Glutamatergic neuron (in vitro differentiated cells): ENCODE measurements around the gene ZNF248. TPM values are rescaled to one million over a fixed set of nuclear protein-coding genes. Genes with fewer than 3 reads are reported as not detected.
"Not testable (repeated sequence)": the region's sequence is repeated elsewhere in the genome, so short reads cannot be mapped to it uniquely, and the experiment has no call there.

Experiments used
- DNase-seq: peaks from one replicate; pipeline ENCODE4 v3.0.0; 2022
- H3K27ac Mint-ChIP-seq: one replicate; pipeline ENCODE4 v1.8.0; 2020; ENCODE audit warnings: mild to moderate bottlenecking, mixed read lengths, inconsistent platforms; ENCODE audit not compliant: unreplicated experiment
- H3K27me3 Mint-ChIP-seq: one replicate; pipeline ENCODE4 v1.8.0; 2020; ENCODE audit warnings: mild to moderate bottlenecking, moderate library complexity, mixed read lengths, inconsistent platforms; ENCODE audit not compliant: unreplicated experiment
- H3K36me3 Mint-ChIP-seq: one replicate; pipeline ENCODE4 v1.8.0; 2020; ENCODE audit warnings: mild to moderate bottlenecking, mixed read lengths, inconsistent platforms; ENCODE audit not compliant: unreplicated experiment
- H3K4me1 Mint-ChIP-seq: one replicate; pipeline ENCODE4 v1.8.0; 2020; ENCODE audit warnings: mild to moderate bottlenecking, low read depth, mixed read lengths, inconsistent platforms; ENCODE audit not compliant: unreplicated experiment
- H3K4me3 Mint-ChIP-seq: one replicate; pipeline ENCODE4 v1.8.0; 2020; ENCODE audit warnings: mild to moderate bottlenecking, mixed read lengths, inconsistent platforms; ENCODE audit not compliant: unreplicated experiment
- H3K9me3 Mint-ChIP-seq: one replicate; pipeline ENCODE4 v1.8.0; 2020; ENCODE audit warnings: mild to moderate bottlenecking, moderate library complexity, mixed read lengths, inconsistent platforms; ENCODE audit not compliant: unreplicated experiment
- CTCF ChIP-seq: fragments of 200-600 bp; sonication (generic); IDR thresholded peaks from one replicate; pipeline ENCODE4 v1.5.0; 2021; ENCODE audit not compliant: partially characterized antibody, unreplicated experiment
- total RNA-seq: library from RNA; stranded (reverse); fragmentation: NEBNext Ultra II Directional; extraction: Animal tissue kit (Norgen Biotek cat#: 25700); gene quantifications from one replicate; pipeline ENCODE4 v1.2.1, GENCODE V29; 2021; ENCODE audit not compliant: unreplicated experiment

Gene ZNF248
- total RNA-seq, 1 donor from 2014 or later, result 11.1 TPM

- Mint-ChIP-seq H3K36me3 (no peaks in the 10 kb centered on the region), H3K27me3 (peaks cover 5% of the 10 kb centered on the region), H3K9me3 (peaks cover 8% of the 10 kb centered on the region), H3K4me1 (no peaks in the 10 kb centered on the region), H3K27ac (no peak overlapping the region), H3K4me3 (no peak overlapping the region)
- TF ChIP-seq CTCF, result no peak
- DNase-seq, result no peak
Measured at GRCh38 chr10:37741831-37742230, 115.6 kb downstream of the ZNF248 start.

GRCh38 chr10:37739181-37739580 lies 118.2 kb downstream of the ZNF248 start:
- Mint-ChIP-seq H3K4me3 (no peak overlapping the region), H3K4me1 (no peaks in the 10 kb centered on the region), H3K36me3 (no peaks in the 10 kb centered on the region), H3K9me3 (peaks cover 8% of the 10 kb centered on the region), H3K27ac (no peak overlapping the region), H3K27me3 (peaks cover 6% of the 10 kb centered on the region)
- no peak for TF ChIP-seq CTCF
- no peak for DNase-seq

GRCh38 chr10:37738241-37738640 lies 119.2 kb downstream of the ZNF248 start:
- not testable (repeated sequence) for H3K27ac Mint-ChIP-seq, H3K27me3 Mint-ChIP-seq, H3K4me1 Mint-ChIP-seq, DNase-seq, H3K36me3 Mint-ChIP-seq, H3K9me3 Mint-ChIP-seq, H3K4me3 Mint-ChIP-seq

- H3K27me3 Mint-ChIP-seq, result peaks cover 6% of the 10 kb centered on the region
- peaks cover 8% of the 10 kb centered on the region for H3K9me3 Mint-ChIP-seq
- no peak for DNase-seq
- no peak overlapping the region for H3K4me3 Mint-ChIP-seq
- H3K36me3 Mint-ChIP-seq, result no peaks in the 10 kb centered on the region
- H3K4me1 Mint-ChIP-seq, result no peaks in the 10 kb centered on the region
- TF ChIP-seq CTCF, result no peak
- no peak overlapping the region for H3K27ac Mint-ChIP-seq
Measured at GRCh38 chr10:37737336-37737735, 120.1 kb downstream of the ZNF248 start.

- Mint-ChIP-seq H3K27me3 (peaks cover 3% of the 10 kb centered on the region), H3K9me3 (peaks cover 8% of the 10 kb centered on the region), H3K4me3 (no peak overlapping the region), H3K4me1 (no peaks in the 10 kb centered on the region), H3K36me3 (no peaks in the 10 kb centered on the region), H3K27ac (no peak overlapping the region)
- no peak for DNase-seq
- TF ChIP-seq CTCF, result no peak
Measured at GRCh38 chr10:37736120-37736519, 121.3 kb downstream of the ZNF248 start.

GRCh38 chr10:37734971-37735370 lies 122.4 kb downstream of the ZNF248 start:
- Mint-ChIP-seq H3K4me3 (no peak overlapping the region), H3K36me3 (no peaks in the 10 kb centered on the region), H3K4me1 (no peaks in the 10 kb centered on the region), H3K27ac (no peak overlapping the region), H3K9me3 (peaks cover 4% of the 10 kb centered on the region), H3K27me3 (peaks cover 3% of the 10 kb centered on the region)
- DNase-seq, result no peak
- TF ChIP-seq CTCF, result no peak
